Endothelial cell (in vitro differentiated cells): ENCODE data around the gene PPP1R36. TPM values are rescaled to one million over a fixed set of nuclear protein-coding genes. Genes with fewer than 3 reads are reported as not detected.

ENCODE experiments used
- DNase-seq: peaks from one replicate; pipeline ENCODE4 v3.0.0; 2021; ENCODE audit warnings: low spot score
- H3K27ac Mint-ChIP-seq: one replicate; pipeline ENCODE4 v1.8.0; 2021; ENCODE audit warnings: mixed read lengths, inconsistent platforms; ENCODE audit not compliant: unreplicated experiment
- H3K27me3 Mint-ChIP-seq: one replicate; pipeline ENCODE4 v1.8.0; 2021; ENCODE audit warnings: mild to moderate bottlenecking, moderate library complexity, mixed read lengths, inconsistent platforms; ENCODE audit not compliant: unreplicated experiment
- H3K36me3 Mint-ChIP-seq: one replicate; pipeline ENCODE4 v1.8.0; 2021; ENCODE audit warnings: mild to moderate bottlenecking, low read depth, mixed read lengths, inconsistent platforms; ENCODE audit not compliant: unreplicated experiment
- H3K4me1 Mint-ChIP-seq: one replicate; pipeline ENCODE4 v1.8.0; 2021; ENCODE audit warnings: mild to moderate bottlenecking, mixed read lengths, inconsistent platforms; ENCODE audit not compliant: unreplicated experiment
- H3K4me3 Mint-ChIP-seq: one replicate; pipeline ENCODE4 v1.8.0; 2021; ENCODE audit warnings: mild to moderate bottlenecking, mixed read lengths, inconsistent platforms; ENCODE audit not compliant: unreplicated experiment
- H3K9me3 Mint-ChIP-seq: one replicate; pipeline ENCODE4 v1.8.0; 2021; ENCODE audit warnings: mixed read lengths, inconsistent platforms; ENCODE audit not compliant: unreplicated experiment
- total RNA-seq: library from RNA; stranded (reverse); fragmentation: NEBNext Ultra II Directional; extraction: Animal tissue kit (Norgen Biotek cat#: 25700); gene quantifications from one replicate; pipeline ENCODE4 v1.2.1, GENCODE V29; 2021; ENCODE audit not compliant: unreplicated experiment
- TF ChIP-seq, protein P1 (sequence below): fragments of 200-600 bp; sonication (generic); IDR thresholded peaks from one replicate; pipeline ENCODE4 v1.5.0; 2021; ENCODE audit warnings: antibody characterized with exemption; ENCODE audit not compliant: unreplicated experiment

PPP1R36 gene
- total RNA-seq, 1 donor from 2014 or later = 2.1 TPM

DNA sequence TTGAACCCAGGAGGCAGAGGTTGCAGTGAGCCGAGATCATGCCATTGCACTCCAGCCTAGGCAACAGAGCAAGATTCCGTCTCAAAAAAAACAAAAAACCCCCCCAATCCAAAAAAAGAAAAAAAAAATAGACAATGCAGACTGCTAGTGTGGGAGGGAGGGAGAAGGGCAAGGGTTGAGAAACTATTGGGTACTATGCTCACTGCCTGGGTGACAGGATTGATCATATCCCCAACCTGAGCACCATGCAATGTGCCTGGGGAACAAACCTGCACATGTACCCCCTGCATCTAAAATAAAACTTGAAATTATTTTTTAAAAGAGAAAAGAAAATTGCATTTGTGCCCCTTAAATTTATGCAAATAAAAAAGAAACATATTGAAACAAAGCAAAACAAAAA lies 88.9 kb downstream of the PPP1R36 start:
- Mint-ChIP-seq H3K36me3 (no peaks in the 10 kb centered on the region), H3K9me3 (no peaks in the 10 kb centered on the region), H3K27me3 (peaks cover 4% of the 10 kb centered on the region), H3K4me3 (no peak overlapping the region), H3K4me1 (peaks cover 33% of the 10 kb centered on the region), H3K27ac (no peak overlapping the region)
- DNase-seq = no peak
- TF ChIP-seq, protein P1, sequence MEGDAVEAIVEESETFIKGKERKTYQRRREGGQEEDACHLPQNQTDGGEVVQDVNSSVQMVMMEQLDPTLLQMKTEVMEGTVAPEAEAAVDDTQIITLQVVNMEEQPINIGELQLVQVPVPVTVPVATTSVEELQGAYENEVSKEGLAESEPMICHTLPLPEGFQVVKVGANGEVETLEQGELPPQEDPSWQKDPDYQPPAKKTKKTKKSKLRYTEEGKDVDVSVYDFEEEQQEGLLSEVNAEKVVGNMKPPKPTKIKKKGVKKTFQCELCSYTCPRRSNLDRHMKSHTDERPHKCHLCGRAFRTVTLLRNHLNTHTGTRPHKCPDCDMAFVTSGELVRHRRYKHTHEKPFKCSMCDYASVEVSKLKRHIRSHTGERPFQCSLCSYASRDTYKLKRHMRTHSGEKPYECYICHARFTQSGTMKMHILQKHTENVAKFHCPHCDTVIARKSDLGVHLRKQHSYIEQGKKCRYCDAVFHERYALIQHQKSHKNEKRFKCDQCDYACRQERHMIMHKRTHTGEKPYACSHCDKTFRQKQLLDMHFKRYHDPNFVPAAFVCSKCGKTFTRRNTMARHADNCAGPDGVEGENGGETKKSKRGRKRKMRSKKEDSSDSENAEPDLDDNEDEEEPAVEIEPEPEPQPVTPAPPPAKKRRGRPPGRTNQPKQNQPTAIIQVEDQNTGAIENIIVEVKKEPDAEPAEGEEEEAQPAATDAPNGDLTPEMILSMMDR = no peak

Other genes starting within 250 kb of the PPP1R36 start
- gene MTHFD1, start 161.6 kb upstream of the PPP1R36 start, total RNA-seq = 43.7 TPM
- 6.1 TPM for gene AKAP5, start 84.5 kb upstream of the PPP1R36 start, total RNA-seq
- gene ZBTB25, start 46.1 kb upstream of the PPP1R36 start, total RNA-seq = 9.4 TPM
- 57.8 TPM for gene ZBTB1, start 45.2 kb upstream of the PPP1R36 start, total RNA-seq
- gene HSPA2, start 9.2 kb upstream of the PPP1R36 start, total RNA-seq = 9.4 TPM
- 31.4 TPM for gene PLEKHG3, start 154.5 kb downstream of the PPP1R36 start, total RNA-seq